22Rv1 (cell line): ENCODE results near the gene RASSF8.

Experiments used
- H3K27ac ChIP-seq: fragments of 450-650 bp; 2 replicates; pipeline ENCODE4 v1.5.1; 2017
- CTCF ChIP-seq: fragments of 450-650 bp; IDR thresholded peaks from 2 replicates; pipeline ENCODE4 v1.5.1; 2017; ENCODE audit warnings: mild to moderate bottlenecking
- ZFX ChIP-seq: fragments of 450-650 bp; IDR thresholded peaks from 2 replicates; pipeline ENCODE4 v1.6.1; 2017; ENCODE audit warnings: antibody characterized with exemption, borderline replicate concordance

Gene RASSF8

GRCh38 chr12:25993901-25994651 lies 35.6 kb downstream of the RASSF8 start:
- no peak overlapping the region for H3K27ac ChIP-seq
- TF ChIP-seq ZFX: no peak
- no peak for TF ChIP-seq CTCF

GRCh38 chr12:25994901-25995625 lies 36.6 kb downstream of the RASSF8 start:
- no peak overlapping the region for H3K27ac ChIP-seq

DNA sequence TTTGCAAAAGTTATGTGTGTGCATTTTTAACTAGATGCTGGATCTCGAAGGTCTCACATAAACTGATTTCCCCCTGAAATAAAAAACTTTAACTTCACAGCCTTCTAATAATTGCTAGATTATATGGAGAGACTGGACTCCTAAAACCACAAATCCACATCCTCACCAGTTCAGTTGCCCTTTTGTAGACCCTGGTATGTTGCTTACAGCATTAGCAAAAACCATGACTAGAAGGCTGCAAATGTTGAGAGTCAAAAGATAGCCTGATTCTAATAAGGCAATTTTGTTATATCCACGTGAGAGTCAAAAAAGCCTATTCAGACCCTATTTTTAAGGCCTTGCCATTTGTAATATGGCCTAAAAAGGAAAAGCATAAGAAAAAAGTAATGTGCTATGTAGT lies 37.4 kb downstream of the RASSF8 start:
- TF ChIP-seq CTCF (no peak), ZFX (no peak)
- no peak overlapping the region for H3K27ac ChIP-seq

More at GRCh38 chr12:25994901-25995625, 36.6 kb downstream of the RASSF8 start:
- no peak for TF ChIP-seq ZFX
- TF ChIP-seq CTCF: no peak

DNA sequence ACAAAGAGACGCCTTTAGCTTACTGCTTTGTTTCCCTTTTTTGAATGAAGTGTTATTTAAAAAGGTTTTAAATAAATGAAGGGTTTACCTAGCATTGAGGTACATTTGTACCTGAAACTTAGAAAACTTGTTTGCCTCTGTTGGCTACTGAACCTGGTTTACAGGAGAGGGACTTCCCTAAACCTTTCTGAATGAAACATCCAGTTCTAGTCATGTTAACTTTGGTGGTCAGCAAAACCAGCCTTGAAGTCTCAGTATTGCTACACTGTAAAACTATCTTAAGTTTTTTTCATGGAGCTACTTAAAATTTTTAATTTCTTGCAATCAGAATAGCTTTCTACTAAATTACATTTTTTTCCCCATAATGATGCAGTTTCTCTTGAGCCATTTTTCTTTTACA lies 38.2 kb downstream of the RASSF8 start:
- TF ChIP-seq ZFX: no peak
- TF ChIP-seq CTCF: no peak
- H3K27ac ChIP-seq: no peak overlapping the region

GRCh38 chr12:25997201-25997963 lies 38.9 kb downstream of the RASSF8 start:
- TF ChIP-seq CTCF (no peak), ZFX (no peak)
- H3K27ac ChIP-seq: no peak overlapping the region

- H3K27ac ChIP-seq: no peak overlapping the region
- TF ChIP-seq CTCF (no peak), ZFX (no peak)
Observed at GRCh38 chr12:26000898-26001297, 42.4 kb downstream of the RASSF8 start.

- no peak for TF ChIP-seq CTCF
- no peak for TF ChIP-seq ZFX
Observed at GRCh38 chr12:26001530-26001929, 43.0 kb downstream of the RASSF8 start.

More at GRCh38 chr12:26001530-26001929, 43.0 kb downstream of the RASSF8 start:
- no peak overlapping the region for H3K27ac ChIP-seq
